ENCODE measurements around the gene SV2C. TPM values are rescaled to one million over a fixed set of nuclear protein-coding genes. Genes with fewer than 3 reads are reported as not detected.

SV2C gene
- total and polyA plus RNA-seq, 4 donors = under 0.01 to 0.04 (median 0.03) TPM; not detected in 1

GRCh38 chr5:76069061-76069735, 14.0 kb upstream of the SV2C start:
- Histone ChIP-seq H3K27me3 (ENCODE audit: control insufficient read depth in 4 of 4, insufficient read depth in 4 of 4, low read length in 3 of 4) (peaks cover 0 to 9% (median 2%) of the 10 kb centered on the region in 4 donors), H3K4me1 (ENCODE audit: control insufficient read depth in 4 of 4, insufficient read depth in 4 of 4, low read length in 3 of 4) (no peaks in the 10 kb centered on the region), H3K9me3 (ENCODE audit: control insufficient read depth in 4 of 4, low read length in 3 of 4) (no peaks in the 10 kb centered on the region), H3K27ac (ENCODE audit: low read depth in 1 of 2, low read length in 2 of 2) (no peak overlapping the region), H3K36me3 (ENCODE audit: control insufficient read depth in 4 of 4, insufficient read depth in 3 of 4, low read depth in 1 of 4, low read length in 3 of 4) (no peaks in the 10 kb centered on the region), H3K9ac (ENCODE audit: low read depth in 1 of 2, low read length in 2 of 2) (no peak overlapping the region), H3K4me3 (ENCODE audit: low read depth in 1 of 3, low read length in 3 of 3) (no peak overlapping the region)
- no peak for TF ChIP-seq GABPA (IDR thresholded peaks at IDR 0.05 in 1 of 2, conservative IDR thresholded peaks at IDR 0.05 in 1 of 2)
- TF ChIP-seq ATF3 (IDR thresholded peaks at IDR 0.05) = no peak
- TF ChIP-seq, protein P1, sequence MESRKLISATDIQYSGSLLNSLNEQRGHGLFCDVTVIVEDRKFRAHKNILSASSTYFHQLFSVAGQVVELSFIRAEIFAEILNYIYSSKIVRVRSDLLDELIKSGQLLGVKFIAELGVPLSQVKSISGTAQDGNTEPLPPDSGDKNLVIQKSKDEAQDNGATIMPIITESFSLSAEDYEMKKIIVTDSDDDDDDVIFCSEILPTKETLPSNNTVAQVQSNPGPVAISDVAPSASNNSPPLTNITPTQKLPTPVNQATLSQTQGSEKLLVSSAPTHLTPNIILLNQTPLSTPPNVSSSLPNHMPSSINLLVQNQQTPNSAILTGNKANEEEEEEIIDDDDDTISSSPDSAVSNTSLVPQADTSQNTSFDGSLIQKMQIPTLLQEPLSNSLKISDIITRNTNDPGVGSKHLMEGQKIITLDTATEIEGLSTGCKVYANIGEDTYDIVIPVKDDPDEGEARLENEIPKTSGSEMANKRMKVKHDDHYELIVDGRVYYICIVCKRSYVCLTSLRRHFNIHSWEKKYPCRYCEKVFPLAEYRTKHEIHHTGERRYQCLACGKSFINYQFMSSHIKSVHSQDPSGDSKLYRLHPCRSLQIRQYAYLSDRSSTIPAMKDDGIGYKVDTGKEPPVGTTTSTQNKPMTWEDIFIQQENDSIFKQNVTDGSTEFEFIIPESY (IDR thresholded peaks at IDR 0.05) = no peak
- TF ChIP-seq FOXA2 (IDR thresholded peaks at IDR 0.05) = no peak
- no peak for TF ChIP-seq TAF1 (conservative IDR thresholded peaks at IDR 0.05)
- no peak for TF ChIP-seq SP1 (IDR thresholded peaks at IDR 0.05)
- no peak for TF ChIP-seq HNF4A (conservative IDR thresholded peaks at IDR 0.05)
- no peak for TF ChIP-seq FOXA1 (IDR thresholded peaks at IDR 0.05)
- TF ChIP-seq RXRA (IDR thresholded peaks at IDR 0.05) = no peak
- 69% methylated on average over 4 of the region's 4 CpGs for WGBS
- no peak for DNase-seq (ENCODE audit: low spot score)

DNA sequence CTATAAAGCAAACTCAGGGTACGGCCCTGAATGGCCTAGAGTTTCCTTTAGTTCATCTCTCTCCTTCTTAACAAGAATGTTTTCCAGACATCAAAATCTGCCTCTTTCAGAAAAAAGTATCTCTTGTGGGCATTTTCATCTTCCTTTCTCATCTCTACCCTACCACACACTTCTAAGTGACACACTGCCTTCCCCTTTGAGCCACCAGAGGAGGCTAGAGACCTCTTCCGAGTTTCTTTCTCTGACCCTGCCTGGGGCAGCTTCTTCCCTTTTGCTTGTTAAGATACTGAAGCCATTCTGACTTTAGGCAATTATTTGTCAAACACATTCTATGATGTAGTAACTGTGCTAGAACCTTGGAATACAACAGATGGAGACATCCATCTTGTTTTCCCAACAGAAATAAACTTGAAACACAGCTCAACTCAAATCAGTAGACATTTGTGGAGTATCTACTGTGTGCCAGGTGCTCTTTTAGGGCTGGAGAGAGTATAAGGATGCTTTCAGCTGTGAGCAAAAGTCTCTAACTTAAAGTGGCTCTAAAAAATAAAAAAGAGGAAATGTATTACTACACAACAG, 8.6 kb upstream of the SV2C start:
- peak; percentile 57 to 75 for TF ChIP-seq RAD21 (IDR thresholded peaks at IDR 0.05)
- peak; percentile 35 for TF ChIP-seq CTCF (IDR thresholded peaks at IDR 0.05; ENCODE audit: low read depth, low read length, missing input control)
- TF ChIP-seq GABPA (IDR thresholded peaks at IDR 0.05 in 1 of 2, conservative IDR thresholded peaks at IDR 0.05 in 1 of 2) = no peak
- no peak overlapping the region for H3K9ac ChIP-seq (ENCODE audit: low read depth in 1 of 2, low read length in 2 of 2)
- no peaks in the 10 kb centered on the region for H3K36me3 ChIP-seq (ENCODE audit: control insufficient read depth in 4 of 4, insufficient read depth in 3 of 4, low read depth in 1 of 4, low read length in 3 of 4)
- no peak for DNase-seq (ENCODE audit: low spot score)
- no peaks in the 10 kb centered on the region for H3K9me3 ChIP-seq (ENCODE audit: control insufficient read depth in 4 of 4, low read length in 3 of 4)
- H3K27ac ChIP-seq (ENCODE audit: low read depth in 1 of 2, low read length in 2 of 2) = no peak overlapping the region
- 37% methylated on average over 2 of the region's 2 CpGs for WGBS
- peaks cover 2 to 19% (median 4%) of the 10 kb centered on the region in 4 donors for H3K27me3 ChIP-seq (ENCODE audit: control insufficient read depth in 4 of 4, insufficient read depth in 4 of 4, low read length in 3 of 4)
- H3K4me3 ChIP-seq (ENCODE audit: low read depth in 1 of 3, low read length in 3 of 3) = no peak overlapping the region
- no peaks in the 10 kb centered on the region for H3K4me1 ChIP-seq (ENCODE audit: control insufficient read depth in 4 of 4, insufficient read depth in 4 of 4, low read length in 3 of 4)

Measured in liver (tissue), 9 donors.